GM12878 (cell line): ENCODE measurements around the gene PNMA6F. TPM values are rescaled to one million over a fixed set of nuclear protein-coding genes. Genes with fewer than 3 reads are reported as not detected.

Source experiments
- ATAC-seq: fragments of 200-7000 bp; cut with Tn5 transposase; 3 replicates; pipeline ENCODE4 v1.9.1; 2020; ENCODE audit warnings: mild to moderate bottlenecking, moderate library complexity
- BruUV-seq: library from RNA; stranded (reverse); fragments of 400-500 nt; replicated peaks from 2 replicates; lab custom pipeline; 2021; lab: Mats Ljungman, UMichigan
- CTCF ChIA-PET: fragments of 300-600 bp; sonication (Branson Sonifier 250); formaldehyde crosslinking; extraction: SDS; loops from one replicate; lab custom pipeline; 2021; ENCODE audit warnings: inconsistent platforms; lab: Yijun Ruan, JAX
- POLR2A ChIA-PET: fragments of 350-600 bp; formaldehyde crosslinking; extraction: SDS; loops from one replicate; lab custom pipeline; 2021; ENCODE audit warnings: inconsistent platforms; lab: Charles Lee
- RAD21 ChIA-PET: fragments of 300-600 bp; sonication (Branson Sonifier 250); formaldehyde crosslinking; loops from one replicate; lab custom pipeline; 2023; ENCODE audit warnings: antibody characterized with exemption; ENCODE audit not compliant: unreplicated experiment; lab: Charles Lee
- SMC1A ChIA-PET: fragments of 300-600 bp; sonication (Branson Sonifier 250); formaldehyde crosslinking; loops from one replicate; lab custom pipeline; 2023; ENCODE audit not compliant: unreplicated experiment, uncharacterized antibody; lab: Charles Lee
- DNase-seq: peaks from one replicate; pipeline ENCODE4 v3.0.0-alpha.2; 2011; ENCODE audit warnings: low read depth, low spot score
- FAIRE-seq: peaks from 3 replicates; lab custom pipeline; 2011; peaks lifted over from hg19 to GRCh38; lab: Jason Lieb, UNC
- H2AFZ ChIP-seq: 2 replicates; pipeline ENCODE4 v1.6.0; 2011; ENCODE audit warnings: low read depth, low read length, control low read depth; ENCODE audit not compliant: control insufficient read depth
- H3K27ac ChIP-seq: 2 replicates; pipeline ENCODE4 v1.5.1; 2011; ENCODE audit warnings: control low read depth; ENCODE audit not compliant: control insufficient read depth, insufficient read depth
- H3K27me3 ChIP-seq, 2 experiments: replicated peaks in 1 of 2; 2 replicates each; pipeline versions ENCODE4 v1.6.0 to v1.6.1; 2011; ENCODE audit warnings: low read length in 1 of 2; ENCODE audit not compliant: control insufficient read depth in 2 of 2, insufficient read depth in 2 of 2
- H3K36me3 ChIP-seq, 2 experiments: 2 replicates each; pipeline ENCODE4 v1.5.1; 2011; ENCODE audit warnings: low read length in 1 of 2; ENCODE audit not compliant: control insufficient read depth in 2 of 2, insufficient read depth in 2 of 2
- H3K4me1 ChIP-seq: 2 replicates; pipeline ENCODE4 v1.6.1; 2011; ENCODE audit warnings: mild to moderate bottlenecking, low read length, moderate library complexity, mixed read lengths; ENCODE audit not compliant: control insufficient read depth, insufficient read depth
- H3K4me2 ChIP-seq: 2 replicates; pipeline ENCODE4 v1.6.0; 2011; ENCODE audit warnings: control low read depth; ENCODE audit not compliant: control insufficient read depth, insufficient read depth
- H3K4me3 ChIP-seq: fragments of 200-600 bp; sonication (generic); 2 replicates; pipeline ENCODE4 v1.5.1; 2016
- H3K79me2 ChIP-seq: 2 replicates; pipeline ENCODE4 v1.6.0; 2011; ENCODE audit warnings: low read length; ENCODE audit not compliant: control insufficient read depth, insufficient read depth
- H3K9ac ChIP-seq: 2 replicates; pipeline ENCODE4 v1.8.0; 2011; ENCODE audit warnings: low read length, control low read depth, mixed read lengths; ENCODE audit not compliant: control insufficient read depth, insufficient read depth
- H3K9me3 ChIP-seq: replicated peaks from 3 replicates; pipeline ENCODE4 v1.5.1; 2011; ENCODE audit warnings: mild to moderate bottlenecking, low read length; ENCODE audit not compliant: control insufficient read depth, insufficient read depth
- H4K20me1 ChIP-seq: 2 replicates; pipeline ENCODE4 v1.6.0; 2011; ENCODE audit not compliant: control insufficient read depth, insufficient read depth
- ESRRA ChIP-seq: IDR thresholded peaks from 2 replicates; pipeline ENCODE4 v1.6.1; 2012; ENCODE audit warnings: mild to moderate bottlenecking, low read length, improper control_type of control experiment
- FOXM1 ChIP-seq: IDR thresholded peaks from 2 replicates; pipeline ENCODE4 v1.6.1; 2012; ENCODE audit warnings: low read depth, mild to moderate bottlenecking, inconsistent platforms, low read length, moderate library complexity
- HCFC1 ChIP-seq: fragments of 150-350 bp; IDR thresholded peaks from 2 replicates; pipeline ENCODE4 v1.6.1; 2014; ENCODE audit warnings: low read length
- HDAC6 ChIP-seq: fragments of 200-600 bp; sonication (generic); IDR thresholded peaks from one replicate; pipeline ENCODE4 v1.8.0; 2017; ENCODE audit warnings: antibody characterized with exemption; ENCODE audit not compliant: unreplicated experiment
- IKZF1 ChIP-seq: fragments of 450-650 bp; conservative IDR thresholded peaks from 2 replicates; pipeline ENCODE4 v1.6.1; 2017; ENCODE audit warnings: antibody characterized with exemption, mild to moderate bottlenecking
- KAT2A ChIP-seq: conservative IDR thresholded peaks from 2 replicates; pipeline ENCODE4 v1.6.1; 2011; ENCODE audit warnings: low read depth, low read length; ENCODE audit not compliant: control insufficient read depth
- SMARCA5 ChIP-seq: fragments of 450-650 bp; IDR thresholded peaks from 2 replicates; pipeline ENCODE4 v1.6.1; 2017; ENCODE audit warnings: mild to moderate bottlenecking
- YBX1 ChIP-seq: fragments of 450-650 bp; IDR thresholded peaks from 2 replicates; pipeline ENCODE4 v1.6.1; 2016; ENCODE audit warnings: antibody characterized with exemption
- WGBS: methylation state at CpG from one replicate; pipeline ENCODE4 v1.1.6; 2016; ENCODE audit warnings: low lambda C conversion rate; ENCODE audit not compliant: insufficient replicate concordance, insufficient coverage; ENCODE audit errors: missing lambda C conversion rate; 5-methylcytosine and 5-hydroxymethylcytosine counted together
- in situ Hi-C: fragments of 300-500 bp; cut with MboI; formaldehyde crosslinking; loops from 9 replicates; pipeline ENCODE4 v1.14.3; 2018; ENCODE audit warnings: mixed read lengths
- intact Hi-C: fragments of 100-400 bp; cut with micrococcal nuclease; formaldehyde crosslinking; loops from one replicate; pipeline ENCODE4 v1.14.2; 2022; ENCODE audit not compliant: unreplicated experiment
- polyA plus RNA-seq, 11 experiments: library from polyadenylated mRNA; depleted of rRNA in 4 of 11; unstranded in 6 of 11; stranded (reverse) in 5 of 11; fragments of >200 nt; fragmentation: Nextera tagmentation in 4 of 11; fragmentation: Illumina TruSeq in 1 of 11; extraction: Ambion mirVana in 4 of 11; extraction: Trizol in 1 of 11; gene quantifications; 1 replicate in 1 of 11; 2 replicates in 10 of 11; pipeline versions ENCODE4 v1.2.1 to v1.2.3, GENCODE V29; 2011 to 2016; ENCODE audit warnings: inconsistent platforms in 2 of 11, missing spikeins in 2 of 11, low read depth in 1 of 11
- total RNA-seq, 4 experiments: library from RNA; depleted of rRNA in 3 of 4; stranded (reverse); fragments of >200 nt in 3 of 4; fragmentation: Illumina TruSeq in 1 of 4; extraction: Trizol in 1 of 4; gene quantifications; 2 replicates each; pipeline versions ENCODE4 v1.2.1 to v1.2.3, GENCODE V29; 2013 to 2021
- TF ChIP-seq, protein P1 (sequence below): fragments of 450-650 bp; IDR thresholded peaks from 2 replicates; pipeline ENCODE4 v1.6.1; 2016; ENCODE audit warnings: mild to moderate bottlenecking
- TF ChIP-seq, protein P2 (sequence below): fragments of 450-650 bp; formaldehyde crosslinking; IDR thresholded peaks from 2 replicates; pipeline ENCODE4 v1.5.0; 2022; ENCODE audit warnings: mild to moderate bottlenecking, missing genetic modification characterization
- TF ChIP-seq, protein P3 (sequence below): fragments of 450-650 bp; formaldehyde crosslinking; IDR thresholded peaks from 2 replicates; pipeline ENCODE4 v1.4.0; 2020; ENCODE audit warnings: mild to moderate bottlenecking, moderate library complexity

The PNMA6F gene
- total and polyA plus RNA-seq, 10 of the 15 experiments (the other 5 are each of a cell fraction or from before 2014, with no cell fraction given) = not detected

DNA sequence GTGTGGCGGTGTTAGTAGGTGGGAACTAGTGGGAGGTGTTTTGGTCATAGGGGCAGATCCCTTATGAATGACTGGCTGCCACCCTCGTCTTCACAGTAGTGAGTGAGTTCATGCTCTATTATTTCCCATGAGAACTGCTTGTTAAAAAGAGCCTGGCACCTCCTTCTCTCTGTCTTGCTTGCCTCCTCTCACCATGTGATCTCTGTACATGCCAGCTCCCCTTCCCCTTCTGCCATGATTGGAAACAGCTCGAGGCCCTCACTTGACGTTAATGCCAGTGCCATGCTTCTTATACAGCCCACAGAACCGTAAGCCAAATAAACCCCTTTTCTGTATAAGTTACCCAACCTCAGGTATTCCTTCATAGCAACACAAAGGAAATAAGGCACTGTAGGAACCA is 21.7 kb downstream of the PNMA6F start (continued):
- TF ChIP-seq, protein P1, sequence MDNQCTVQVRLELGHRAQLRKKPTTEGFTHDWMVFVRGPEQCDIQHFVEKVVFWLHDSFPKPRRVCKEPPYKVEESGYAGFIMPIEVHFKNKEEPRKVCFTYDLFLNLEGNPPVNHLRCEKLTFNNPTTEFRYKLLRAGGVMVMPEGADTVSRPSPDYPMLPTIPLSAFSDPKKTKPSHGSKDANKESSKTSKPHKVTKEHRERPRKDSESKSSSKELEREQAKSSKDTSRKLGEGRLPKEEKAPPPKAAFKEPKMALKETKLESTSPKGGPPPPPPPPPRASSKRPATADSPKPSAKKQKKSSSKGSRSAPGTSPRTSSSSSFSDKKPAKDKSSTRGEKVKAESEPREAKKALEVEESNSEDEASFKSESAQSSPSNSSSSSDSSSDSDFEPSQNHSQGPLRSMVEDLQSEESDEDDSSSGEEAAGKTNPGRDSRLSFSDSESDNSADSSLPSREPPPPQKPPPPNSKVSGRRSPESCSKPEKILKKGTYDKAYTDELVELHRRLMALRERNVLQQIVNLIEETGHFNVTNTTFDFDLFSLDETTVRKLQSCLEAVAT = no peak

DNA sequence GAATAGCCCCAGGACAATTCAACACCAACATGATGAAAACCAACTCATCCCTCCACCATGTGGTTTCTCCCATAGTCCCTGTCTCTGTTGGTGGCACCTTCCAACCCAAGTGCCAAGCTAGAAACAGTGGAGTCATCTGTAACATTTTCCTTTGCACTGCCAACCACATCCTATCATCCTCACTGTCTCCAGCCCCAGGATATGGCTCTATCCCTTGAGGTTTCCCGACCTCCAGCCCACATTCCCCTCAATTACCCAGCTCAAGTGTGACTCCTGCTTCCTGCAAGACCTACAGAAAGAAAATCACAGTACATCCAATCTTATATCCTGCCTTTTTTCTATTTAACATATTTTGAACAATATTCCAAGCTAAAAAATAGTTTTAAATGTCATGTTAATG is 24.2 kb downstream of the PNMA6F start:
- in situ Hi-C loops = no loop called here
- no TSS peak for BruUV-seq
- FAIRE-seq (no peak), DNase-seq (no peak), ATAC-seq (no peak)
- no peak overlapping the region for H3K4me2 ChIP-seq
- SMC1A ChIA-PET = no interaction called here
- H3K9ac ChIP-seq = no peak overlapping the region
- RAD21 ChIA-PET = no interaction called here
- no peaks in the 10 kb centered on the region for H3K79me2 ChIP-seq
- CTCF ChIA-PET = interaction anchor here (0.7 kb wide), 1 partner anchor 977 kb away, joined by 3 read pairs; no protein-coding TSS in a partner anchor
- H3K36me3 ChIP-seq = no peaks in the 10 kb centered on the region
- POLR2A ChIA-PET = no interaction called here
- H4K20me1 ChIP-seq = no peaks in the 10 kb centered on the region
- intact Hi-C loops = no loop called here
- no peaks in the 10 kb centered on the region for H3K27me3 ChIP-seq
- H3K27ac ChIP-seq = no peak overlapping the region
- 0% methylated on average over 1 of the region's 1 CpG for WGBS
- H2AFZ ChIP-seq = no peak overlapping the region
- no peak overlapping the region for H3K4me3 ChIP-seq
- H3K4me1 ChIP-seq = no peaks in the 10 kb centered on the region
- H3K9me3 ChIP-seq = no peaks in the 10 kb centered on the region
- TF ChIP-seq, protein P2, sequence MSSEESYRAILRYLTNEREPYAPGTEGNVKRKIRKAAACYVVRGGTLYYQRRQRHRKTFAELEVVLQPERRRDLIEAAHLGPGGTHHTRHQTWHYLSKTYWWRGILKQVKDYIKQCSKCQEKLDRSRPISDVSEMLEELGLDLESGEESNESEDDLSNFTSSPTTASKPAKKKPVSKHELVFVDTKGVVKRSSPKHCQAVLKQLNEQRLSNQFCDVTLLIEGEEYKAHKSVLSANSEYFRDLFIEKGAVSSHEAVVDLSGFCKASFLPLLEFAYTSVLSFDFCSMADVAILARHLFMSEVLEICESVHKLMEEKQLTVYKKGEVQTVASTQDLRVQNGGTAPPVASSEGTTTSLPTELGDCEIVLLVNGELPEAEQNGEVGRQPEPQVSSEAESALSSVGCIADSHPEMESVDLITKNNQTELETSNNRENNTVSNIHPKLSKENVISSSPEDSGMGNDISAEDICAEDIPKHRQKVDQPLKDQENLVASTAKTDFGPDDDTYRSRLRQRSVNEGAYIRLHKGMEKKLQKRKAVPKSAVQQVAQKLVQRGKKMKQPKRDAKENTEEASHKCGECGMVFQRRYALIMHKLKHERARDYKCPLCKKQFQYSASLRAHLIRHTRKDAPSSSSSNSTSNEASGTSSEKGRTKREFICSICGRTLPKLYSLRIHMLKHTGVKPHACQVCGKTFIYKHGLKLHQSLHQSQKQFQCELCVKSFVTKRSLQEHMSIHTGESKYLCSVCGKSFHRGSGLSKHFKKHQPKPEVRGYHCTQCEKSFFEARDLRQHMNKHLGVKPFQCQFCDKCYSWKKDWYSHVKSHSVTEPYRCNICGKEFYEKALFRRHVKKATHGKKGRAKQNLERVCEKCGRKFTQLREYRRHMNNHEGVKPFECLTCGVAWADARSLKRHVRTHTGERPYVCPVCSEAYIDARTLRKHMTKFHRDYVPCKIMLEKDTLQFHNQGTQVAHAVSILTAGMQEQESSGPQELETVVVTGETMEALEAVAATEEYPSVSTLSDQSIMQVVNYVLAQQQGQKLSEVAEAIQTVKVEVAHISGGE (CRISPR knock-in tag) = no peak
- no peak for TF ChIP-seq SMARCA5
- no peak for TF ChIP-seq YBX1
- TF ChIP-seq KAT2A = no peak
- no peak for TF ChIP-seq ESRRA
- TF ChIP-seq HCFC1 = no peak
- no peak for TF ChIP-seq FOXM1
- TF ChIP-seq, protein P3, sequence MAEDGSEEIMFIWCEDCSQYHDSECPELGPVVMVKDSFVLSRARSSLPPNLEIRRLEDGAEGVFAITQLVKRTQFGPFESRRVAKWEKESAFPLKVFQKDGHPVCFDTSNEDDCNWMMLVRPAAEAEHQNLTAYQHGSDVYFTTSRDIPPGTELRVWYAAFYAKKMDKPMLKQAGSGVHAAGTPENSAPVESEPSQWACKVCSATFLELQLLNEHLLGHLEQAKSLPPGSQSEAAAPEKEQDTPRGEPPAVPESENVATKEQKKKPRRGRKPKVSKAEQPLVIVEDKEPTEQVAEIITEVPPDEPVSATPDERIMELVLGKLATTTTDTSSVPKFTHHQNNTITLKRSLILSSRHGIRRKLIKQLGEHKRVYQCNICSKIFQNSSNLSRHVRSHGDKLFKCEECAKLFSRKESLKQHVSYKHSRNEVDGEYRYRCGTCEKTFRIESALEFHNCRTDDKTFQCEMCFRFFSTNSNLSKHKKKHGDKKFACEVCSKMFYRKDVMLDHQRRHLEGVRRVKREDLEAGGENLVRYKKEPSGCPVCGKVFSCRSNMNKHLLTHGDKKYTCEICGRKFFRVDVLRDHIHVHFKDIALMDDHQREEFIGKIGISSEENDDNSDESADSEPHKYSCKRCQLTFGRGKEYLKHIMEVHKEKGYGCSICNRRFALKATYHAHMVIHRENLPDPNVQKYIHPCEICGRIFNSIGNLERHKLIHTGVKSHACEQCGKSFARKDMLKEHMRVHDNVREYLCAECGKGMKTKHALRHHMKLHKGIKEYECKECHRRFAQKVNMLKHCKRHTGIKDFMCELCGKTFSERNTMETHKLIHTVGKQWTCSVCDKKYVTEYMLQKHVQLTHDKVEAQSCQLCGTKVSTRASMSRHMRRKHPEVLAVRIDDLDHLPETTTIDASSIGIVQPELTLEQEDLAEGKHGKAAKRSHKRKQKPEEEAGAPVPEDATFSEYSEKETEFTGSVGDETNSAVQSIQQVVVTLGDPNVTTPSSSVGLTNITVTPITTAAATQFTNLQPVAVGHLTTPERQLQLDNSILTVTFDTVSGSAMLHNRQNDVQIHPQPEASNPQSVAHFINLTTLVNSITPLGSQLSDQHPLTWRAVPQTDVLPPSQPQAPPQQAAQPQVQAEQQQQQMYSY (CRISPR knock-in tag) = no peak
- TF ChIP-seq HDAC6 = no peak
- TF ChIP-seq IKZF1 = no peak
